Globus pallidus (tissue), 1 donor: ENCODE measurements around the gene NR3C2.
"Not testable (repeated sequence)": the region's sequence is repeated elsewhere in the genome, so short reads cannot be mapped to it uniquely, and the experiment has no call there.

Experiments
- DNase-seq: peaks from one replicate; pipeline ENCODE4 v3.0.0-alpha.2; 2015; ENCODE audit warnings: low spot score

The NR3C2 gene

GRCh38 chr4:148103597-148104355 lies 338.4 kb downstream of the NR3C2 start:
- no peak for DNase-seq

DNA sequence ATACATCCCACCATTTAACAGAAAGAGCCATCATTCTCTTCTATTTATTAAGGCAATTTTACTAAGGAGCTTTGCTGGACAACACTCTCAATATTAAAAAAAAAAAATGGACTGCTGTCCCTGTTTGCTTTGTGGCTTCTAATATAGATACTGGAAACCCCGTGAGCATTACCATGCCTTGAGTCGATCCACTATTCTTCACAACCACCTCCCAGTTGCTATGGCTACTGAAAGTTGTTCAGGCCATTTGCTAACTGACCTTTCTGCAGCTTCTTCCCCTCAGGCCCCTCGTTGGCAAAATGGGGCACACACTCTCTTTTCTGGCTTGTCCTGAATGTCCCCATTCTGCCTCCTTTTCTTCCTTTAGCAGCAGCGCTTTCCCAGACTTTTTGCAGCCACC lies 340.4 kb downstream of the NR3C2 start:
- no peak for DNase-seq

DNA sequence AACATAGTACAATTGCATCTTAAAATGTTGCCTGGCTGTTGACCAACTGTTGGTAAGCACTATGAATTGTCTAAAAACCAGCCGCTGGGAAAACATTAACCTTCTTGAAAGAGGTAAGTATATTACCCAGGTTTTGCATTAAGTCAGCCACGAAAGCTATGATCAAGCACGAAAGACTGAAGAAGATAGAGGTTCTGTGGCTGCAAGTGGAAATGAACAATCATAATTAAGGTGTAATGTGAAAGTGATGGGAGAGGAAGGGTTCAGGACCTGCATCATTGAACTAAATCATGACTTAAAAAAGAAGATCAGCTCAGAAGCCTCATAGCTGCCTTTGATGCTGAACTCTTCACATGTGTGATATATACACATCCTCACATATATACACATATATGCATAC lies 341.0 kb downstream of the NR3C2 start:
- DNase-seq, result no peak

DNA sequence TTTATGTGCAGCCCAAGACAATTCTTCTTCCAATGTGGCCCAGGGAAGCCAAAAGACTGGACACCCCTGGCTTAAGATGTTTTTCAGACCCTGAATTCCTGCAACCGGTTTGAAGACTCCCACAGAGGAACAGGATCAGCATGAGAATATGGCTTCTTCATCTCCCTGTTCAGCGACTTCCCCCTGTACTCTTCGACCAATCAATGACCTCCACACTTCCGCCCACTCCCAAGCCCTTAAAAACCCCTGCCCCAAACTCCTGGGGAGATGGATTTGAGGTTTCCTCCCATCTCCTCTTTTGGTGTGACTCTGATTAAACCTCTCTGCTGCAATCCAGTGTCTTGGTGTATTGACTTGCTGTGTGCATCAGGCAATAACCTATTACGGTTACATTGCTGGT lies 344.4 kb downstream of the NR3C2 start:
- no peak for DNase-seq

DNA sequence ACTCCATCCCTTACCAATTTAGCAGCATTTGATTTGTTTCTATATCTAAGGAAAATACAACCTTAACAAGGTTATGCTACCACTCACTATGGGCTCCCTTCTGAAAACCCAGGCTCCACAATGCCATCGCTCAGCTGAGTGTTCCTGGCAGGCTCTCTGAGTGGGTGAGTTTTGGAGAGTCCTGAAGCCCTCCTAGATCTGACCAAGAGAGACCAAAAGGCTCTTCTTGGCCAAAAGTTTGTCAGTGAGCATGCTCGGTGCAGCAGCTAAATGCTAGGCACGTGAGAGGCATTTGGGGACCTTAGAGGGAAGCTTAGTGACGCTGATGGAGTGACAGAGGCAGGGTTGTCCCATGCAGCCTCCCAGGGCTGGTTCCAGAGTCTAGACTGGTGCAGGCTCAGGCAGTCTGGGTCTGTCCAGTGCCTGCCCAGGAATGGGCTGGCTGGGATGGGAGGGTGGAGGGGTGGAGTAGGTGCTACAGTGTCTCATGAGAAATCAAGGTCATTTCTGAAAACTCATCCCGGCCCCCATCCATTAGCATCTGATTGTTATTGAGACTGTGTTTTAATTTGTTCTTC lies 346.8 kb downstream of the NR3C2 start:
- no peak for DNase-seq

DNA sequence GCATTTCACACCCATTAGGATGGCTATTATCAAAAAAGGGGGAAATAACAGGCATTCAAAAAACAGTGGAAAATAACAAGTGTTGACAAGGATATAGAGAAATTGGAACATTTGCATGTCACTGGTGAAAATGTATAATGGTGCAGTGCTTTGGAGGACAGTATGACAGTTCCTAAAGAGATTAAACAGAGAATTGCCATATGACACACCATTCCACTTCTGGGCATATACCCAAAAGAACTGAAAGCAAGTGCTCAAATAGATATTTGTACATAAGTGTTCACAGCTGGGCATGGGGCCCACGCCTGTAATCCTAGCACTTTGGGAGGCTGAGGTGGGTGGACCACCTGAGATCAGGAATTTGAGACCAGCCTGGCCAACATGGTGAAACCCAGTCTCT lies 348.1 kb downstream of the NR3C2 start:
- no peak for DNase-seq

GRCh38 chr4:148093065-148093464 lies 349.1 kb downstream of the NR3C2 start:
- DNase-seq, result no peak

DNA sequence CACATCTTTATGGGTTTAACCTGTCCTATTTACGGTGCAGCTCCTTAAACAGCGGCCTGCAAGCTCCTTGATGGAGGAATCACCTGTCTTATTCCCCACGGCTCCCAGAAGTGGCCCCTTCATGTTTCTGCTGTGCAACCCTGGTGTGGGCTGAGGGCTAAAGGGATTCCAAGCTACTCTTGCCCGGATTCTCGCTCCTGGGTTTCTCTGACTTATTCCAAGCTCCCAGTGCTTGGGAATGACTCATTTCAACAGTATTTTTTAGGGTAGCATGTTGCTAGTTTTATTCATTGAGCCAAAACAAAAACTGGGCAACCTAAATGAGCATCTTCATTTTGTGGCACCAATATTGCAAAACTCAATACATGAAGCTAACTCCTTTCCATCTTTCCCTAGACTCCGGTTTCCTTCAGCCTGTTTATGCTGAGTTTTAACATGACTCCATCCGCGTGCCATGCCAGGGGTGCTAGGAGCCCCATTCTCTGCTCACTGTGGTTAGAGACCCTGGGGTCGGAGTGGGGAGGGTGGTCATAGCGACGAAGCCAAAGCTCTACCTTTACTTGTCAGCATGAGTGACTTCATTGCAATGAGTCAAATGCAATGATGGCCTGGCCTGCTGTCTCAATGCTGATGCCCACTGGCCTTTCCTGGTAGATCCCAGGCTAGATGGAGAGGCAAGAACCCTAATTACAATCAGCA lies 349.7 kb downstream of the NR3C2 start:
- DNase-seq, result no peak

DNA sequence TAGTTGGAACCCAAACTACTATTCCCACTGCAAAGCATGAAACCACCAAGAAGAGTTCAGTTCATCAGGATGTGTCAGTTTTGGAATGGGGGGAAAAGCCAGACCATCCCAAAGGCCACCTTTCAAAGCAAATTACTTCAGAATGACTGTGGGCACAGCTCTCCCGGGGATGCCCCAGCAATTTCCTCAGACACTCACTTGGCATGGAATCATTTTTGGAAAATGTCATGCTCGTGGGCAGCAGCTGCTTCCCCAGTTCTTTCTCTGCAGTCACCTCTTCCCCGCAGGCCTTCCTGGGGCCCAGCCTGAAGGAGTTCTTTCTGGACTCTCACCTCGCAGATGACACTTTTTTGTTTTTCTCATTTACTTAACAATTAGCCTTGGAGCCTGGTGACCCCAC lies 350.3 kb downstream of the NR3C2 start:
- DNase-seq, result no peak

GRCh38 chr4:148090503-148091476 lies 351.4 kb downstream of the NR3C2 start:
- no peak for DNase-seq

DNA sequence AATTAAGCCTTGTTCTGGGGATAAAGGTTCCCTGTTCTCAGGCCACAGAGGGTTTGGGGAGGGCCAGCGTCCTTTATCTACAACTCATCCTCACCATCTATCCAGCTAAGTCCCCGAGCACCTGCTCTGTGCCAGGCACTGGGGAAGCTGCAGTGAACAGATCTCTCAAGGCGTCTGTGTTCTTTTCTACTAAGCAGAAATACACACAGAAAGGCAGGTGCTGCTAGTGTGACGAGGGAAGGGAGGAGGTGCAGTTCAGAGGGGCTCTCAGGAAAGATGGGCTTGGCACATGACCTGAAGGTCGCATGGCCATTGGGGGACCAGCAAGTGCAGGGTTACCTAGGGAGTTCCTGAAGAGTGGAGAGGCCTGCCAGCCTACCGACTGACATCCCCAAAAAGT lies 352.2 kb downstream of the NR3C2 start:
- no peak for DNase-seq

GRCh38 chr4:148089624-148090023 lies 352.6 kb downstream of the NR3C2 start:
- no peak for DNase-seq

DNA sequence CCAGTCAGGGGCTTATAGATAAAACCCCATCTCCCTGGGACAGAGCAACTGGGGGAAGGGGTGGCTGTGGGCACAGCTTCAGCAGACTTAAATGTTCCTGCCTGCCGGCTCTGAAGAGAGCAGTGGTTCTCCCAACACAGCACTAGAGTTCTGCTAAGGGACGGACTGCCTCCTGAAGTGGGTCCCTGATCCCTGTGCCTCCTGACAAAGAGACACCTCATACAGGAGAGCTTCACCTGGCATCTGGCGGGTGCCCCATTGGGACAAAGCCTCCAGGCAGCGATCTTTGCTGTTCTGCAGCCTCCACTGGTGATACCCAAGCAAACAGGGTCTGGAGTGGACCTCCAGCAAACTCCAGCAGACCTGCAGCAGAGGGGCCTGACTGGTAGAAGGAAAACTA lies 359.1 kb downstream of the NR3C2 start:
- DNase-seq, result not testable (repeated sequence)

GRCh38 chr4:148081745-148082144 lies 360.5 kb downstream of the NR3C2 start:
- DNase-seq, result no peak

DNA sequence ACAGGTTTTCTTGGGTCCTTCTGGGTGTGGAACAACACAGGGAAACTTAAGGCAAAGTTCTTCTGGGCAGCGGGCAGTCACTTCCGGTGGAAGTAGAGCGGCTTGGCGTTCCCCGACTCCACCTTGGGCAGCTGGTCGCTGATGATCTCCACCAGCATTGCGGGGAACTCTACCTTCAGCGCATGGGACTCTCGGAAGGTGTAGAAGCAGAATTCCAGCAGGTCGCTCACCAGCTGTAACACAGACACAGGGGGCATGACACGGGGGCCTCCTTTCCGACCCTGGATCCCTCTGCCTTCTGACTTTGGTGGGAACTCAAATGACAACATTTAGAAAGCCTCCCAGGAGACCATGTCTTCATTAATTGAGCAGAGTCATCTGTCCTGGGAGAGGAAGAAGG lies 360.9 kb downstream of the NR3C2 start:
- no peak for DNase-seq

DNA sequence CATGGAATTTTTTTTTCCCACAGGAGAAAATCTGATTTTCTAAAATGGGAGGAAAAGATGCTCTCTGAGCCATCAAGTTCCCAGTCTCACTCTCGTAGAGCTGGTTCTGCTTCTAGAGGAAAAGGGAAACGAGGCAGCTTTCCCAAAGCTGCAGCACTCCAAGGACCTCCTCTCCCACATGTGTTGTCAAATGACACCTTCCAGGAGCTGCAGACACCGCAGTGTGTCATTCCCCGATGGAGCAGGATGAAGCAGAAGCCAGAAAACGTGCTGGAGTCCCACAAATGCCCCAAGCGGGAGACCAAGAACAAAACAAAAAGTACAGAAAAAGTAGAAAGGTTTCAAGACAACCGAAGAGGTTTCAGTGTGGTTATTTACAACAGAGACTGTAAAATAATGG lies 362.3 kb downstream of the NR3C2 start:
- DNase-seq, result no peak

- no peak for DNase-seq
Observed at GRCh38 chr4:148078061-148078460, 364.2 kb downstream of the NR3C2 start.

DNA sequence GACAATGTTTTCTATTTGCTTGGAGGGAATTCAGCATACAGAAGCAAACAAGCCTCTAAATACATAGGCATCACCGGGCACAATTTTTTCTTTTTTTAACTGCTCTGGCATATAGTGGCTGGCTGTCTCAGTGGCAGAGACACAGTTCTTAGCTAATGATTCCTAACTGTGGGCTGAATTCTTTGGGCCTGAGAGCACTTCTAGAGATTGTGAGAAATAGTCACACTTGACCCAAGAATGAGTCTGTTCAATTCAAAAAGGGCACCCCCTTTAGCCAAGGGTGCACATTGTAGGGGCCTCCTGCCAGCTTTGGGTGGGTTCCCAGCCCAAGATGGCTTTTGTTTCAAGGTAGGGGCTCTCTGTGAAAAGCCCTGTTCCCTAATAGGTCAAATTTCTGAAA lies 364.6 kb downstream of the NR3C2 start:
- DNase-seq, result no peak

GRCh38 chr4:148076964-148077363 lies 365.2 kb downstream of the NR3C2 start:
- no peak for DNase-seq

GRCh38 chr4:148075438-148075837 lies 366.8 kb downstream of the NR3C2 start:
- DNase-seq, result no peak

GRCh38 chr4:148074462-148074861 lies 367.8 kb downstream of the NR3C2 start:
- no peak for DNase-seq

- no peak for DNase-seq
Observed at GRCh38 chr4:148073349-148073748, 368.9 kb downstream of the NR3C2 start.
